Measurements from ENCODE around the gene SOCS3.

DNA sequence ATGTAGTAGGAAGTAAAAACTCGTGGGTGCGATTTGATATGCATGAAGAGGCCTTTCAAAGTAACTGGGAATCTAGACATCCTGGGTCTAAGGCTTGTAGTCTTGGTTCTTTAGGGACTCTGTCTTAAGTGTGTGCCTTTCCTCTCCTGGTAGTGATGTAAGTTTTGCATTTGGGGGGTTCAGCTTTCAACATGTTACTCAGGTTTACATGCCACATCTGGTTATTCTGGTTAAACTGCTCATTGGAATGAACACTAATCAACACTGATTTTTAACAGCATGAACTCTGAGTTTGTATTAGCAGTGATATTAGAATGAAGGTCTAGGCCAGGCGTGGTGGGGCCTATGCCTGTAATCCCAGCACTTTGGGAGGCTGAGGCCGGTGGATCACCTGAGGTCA is 33.7 kb upstream of the SOCS3 start:
- TF ChIP-seq, protein P1, sequence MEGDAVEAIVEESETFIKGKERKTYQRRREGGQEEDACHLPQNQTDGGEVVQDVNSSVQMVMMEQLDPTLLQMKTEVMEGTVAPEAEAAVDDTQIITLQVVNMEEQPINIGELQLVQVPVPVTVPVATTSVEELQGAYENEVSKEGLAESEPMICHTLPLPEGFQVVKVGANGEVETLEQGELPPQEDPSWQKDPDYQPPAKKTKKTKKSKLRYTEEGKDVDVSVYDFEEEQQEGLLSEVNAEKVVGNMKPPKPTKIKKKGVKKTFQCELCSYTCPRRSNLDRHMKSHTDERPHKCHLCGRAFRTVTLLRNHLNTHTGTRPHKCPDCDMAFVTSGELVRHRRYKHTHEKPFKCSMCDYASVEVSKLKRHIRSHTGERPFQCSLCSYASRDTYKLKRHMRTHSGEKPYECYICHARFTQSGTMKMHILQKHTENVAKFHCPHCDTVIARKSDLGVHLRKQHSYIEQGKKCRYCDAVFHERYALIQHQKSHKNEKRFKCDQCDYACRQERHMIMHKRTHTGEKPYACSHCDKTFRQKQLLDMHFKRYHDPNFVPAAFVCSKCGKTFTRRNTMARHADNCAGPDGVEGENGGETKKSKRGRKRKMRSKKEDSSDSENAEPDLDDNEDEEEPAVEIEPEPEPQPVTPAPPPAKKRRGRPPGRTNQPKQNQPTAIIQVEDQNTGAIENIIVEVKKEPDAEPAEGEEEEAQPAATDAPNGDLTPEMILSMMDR (conservative IDR thresholded peaks at IDR 0.05; ENCODE audit: low read length) = no peak
- no peak for TF ChIP-seq EZH2phosphoT487 (IDR thresholded peaks at IDR 0.05; ENCODE audit: borderline replicate concordance, low read depth, low read length)

All from OCI-LY7 (cell line).